ENCODE data around the gene DUXA. TPM values are rescaled to one million over a fixed set of nuclear protein-coding genes. Genes with fewer than 3 reads are reported as not detected.

Gene DUXA
- total RNA-seq, 1 experiment from 2014 or later, result not detected

- no peak overlapping the region for H2BK15ac ChIP-seq (ENCODE audit: low read depth, low read length)
These were observed 43.1 kb upstream of the DUXA start for GRCh38 chr19:57210381-57210780.

More at GRCh38 chr19:57210381-57210780, 43.1 kb upstream of the DUXA start:
- H2BK5ac ChIP-seq (ENCODE audit: insufficient read length, low read length), result no peak overlapping the region
- H3K23ac ChIP-seq (ENCODE audit: insufficient read length, low read depth, low read length), result no peak overlapping the region
- no peak for DNase-seq
- H4K8ac ChIP-seq (replicated peaks; ENCODE audit: insufficient read length, low read depth, low read length), result no peak overlapping the region
- no peaks in the 10 kb centered on the region for H4K20me1 ChIP-seq (ENCODE audit: control insufficient read depth, insufficient read depth, insufficient read length)
- no peak overlapping the region for H2BK12ac ChIP-seq (ENCODE audit: insufficient read length, low read depth, low read length)
- H3K9ac ChIP-seq (ENCODE audit: extremely low read depth, insufficient read length, low read length), result no peak overlapping the region
- Mint-ChIP-seq H3K36me3 (ENCODE audit: insufficient read depth in 1 of 3, low read depth in 3 of 3) (peaks cover 14 to 51% (median 42%) of the 10 kb centered on the region in 3 experiments), H3K9me3 (no peaks in the 10 kb centered on the region), H3K4me1 (no peaks in the 10 kb centered on the region), H3K27me3 (ENCODE audit: low read depth) (no peaks in the 10 kb centered on the region), H3K4me3 (no peak overlapping the region), H3K27ac (no peak overlapping the region)
- H3K4ac ChIP-seq (ENCODE audit: low read depth, low read length), result no peak overlapping the region
- no peaks in the 10 kb centered on the region for H3K27me3 ChIP-seq (ENCODE audit: insufficient read depth, low read length)
- no peak for TF ChIP-seq CTCF (conservative IDR thresholded peaks at IDR 0.05)
- H4K91ac ChIP-seq (ENCODE audit: insufficient read length, low read depth, low read length), result no peak overlapping the region
- no peaks in the 10 kb centered on the region for H3K23me2 ChIP-seq (ENCODE audit: insufficient read length, low read depth, low read length, poor library complexity, severe bottlenecking)
- no peak overlapping the region for H2BK20ac ChIP-seq (ENCODE audit: low read depth, low read length, poor library complexity, severe bottlenecking)
- H3K14ac ChIP-seq (ENCODE audit: insufficient read depth, low read length), result no peak overlapping the region
- H2AFZ ChIP-seq (ENCODE audit: low read length), result no peak overlapping the region
- no peak overlapping the region for H2AK5ac ChIP-seq (ENCODE audit: insufficient read length, low read length)
- no peak overlapping the region for H3T11ph ChIP-seq (ENCODE audit: low read length)
- no peak overlapping the region for H3K27ac ChIP-seq (ENCODE audit: insufficient read length, low read depth, low read length)
- H3K4me1 ChIP-seq (ENCODE audit: insufficient read depth, low read length), result no peaks in the 10 kb centered on the region
- H3K18ac ChIP-seq (ENCODE audit: insufficient read length, low read depth, low read length), result no peak overlapping the region
- no peak overlapping the region for H3K4me2 ChIP-seq (ENCODE audit: insufficient read depth, insufficient read length, low read length)
- no peaks in the 10 kb centered on the region for H3K79me1 ChIP-seq (ENCODE audit: insufficient read depth, low read depth, low read length, poor library complexity, severe bottlenecking)
- no peaks in the 10 kb centered on the region for H3K79me2 ChIP-seq (ENCODE audit: insufficient read depth, low read length)
- no peak overlapping the region for H4K5ac ChIP-seq (ENCODE audit: insufficient read length, low read depth, low read length)
- no peak overlapping the region for H3K56ac ChIP-seq (ENCODE audit: insufficient read length, low read depth, low read length)
- no peak overlapping the region for H2BK120ac ChIP-seq (ENCODE audit: low read depth, low read length, poor library complexity, severe bottlenecking)
- no CpG with 5 or more reads among the region's 4 CpGs for WGBS (ENCODE audit: extremely low coverage, insufficient read length, low lambda C conversion rate)
- H3K9me3 ChIP-seq (ENCODE audit: control insufficient read depth, low read depth, low read length), result no peaks in the 10 kb centered on the region

All from H9 (cell line).